Uterus (tissue), 4 donors: ENCODE measurements around the gene CCIN. TPM values are rescaled to one million over a fixed set of nuclear protein-coding genes. Genes with fewer than 3 reads are reported as not detected.
"Not testable (repeated sequence)": the region's sequence is repeated elsewhere in the genome, so short reads cannot be mapped to it uniquely, and the experiment has no call there.

Source experiments
- DNase-seq, 2 donors: peaks; one replicate each; pipeline ENCODE4 v3.0.0-alpha.2; 2019 to 2020
- H3K27ac ChIP-seq, 2 donors: fragments of 200-600 bp; sonication (generic); 1 replicate in 1 of 2; 2 replicates in 1 of 2; pipeline ENCODE4 v1.5.1; 2016 to 2018
- H3K27me3 ChIP-seq, 2 donors: fragments of 200-600 bp; sonication (generic); one replicate each; pipeline ENCODE4 v1.5.1; 2018 to 2019; ENCODE audit warnings: control low read depth in 1 of 2
- H3K36me3 ChIP-seq, 2 donors: fragments of 200-600 bp; sonication (generic); one replicate each; pipeline ENCODE4 v1.5.1; 2019; ENCODE audit warnings: control low read depth in 1 of 2
- H3K4me1 ChIP-seq, 2 donors: fragments of 200-600 bp; sonication (generic); one replicate each; pipeline ENCODE4 v1.5.1; 2018 to 2019; ENCODE audit warnings: control low read depth in 1 of 2
- H3K4me3 ChIP-seq, 2 donors: fragments of 200-600 bp; sonication (generic); 1 replicate in 1 of 2; 2 replicates in 1 of 2; pipeline ENCODE4 v1.5.1; 2018 to 2019; ENCODE audit warnings: mild to moderate bottlenecking in 1 of 2
- H3K9me3 ChIP-seq, 2 donors: fragments of 200-600 bp; sonication (generic); one replicate each; pipeline ENCODE4 v1.5.1; 2019; ENCODE audit warnings: control low read depth in 1 of 2
- POLR2A ChIP-seq, 2 donors: fragments of 450-650 bp; IDR thresholded peaks; one replicate each; pipeline ENCODE4 v1.6.1; 2016; ENCODE audit warnings: antibody characterized with exemption in 2 of 2, mild to moderate bottlenecking in 1 of 2, moderate library complexity in 1 of 2
- intact Hi-C: fragments of 100-400 bp; cut with DNase I; formaldehyde crosslinking; loops from one replicate; pipeline ENCODE4 v1.15.1; 2023; ENCODE audit warnings: low total_unique reads
- total RNA-seq, 4 donors: library from RNA; depleted of rRNA in 3 of 4; stranded (reverse); fragments of >200 nt in 3 of 4; gene quantifications; one replicate each; pipeline versions ENCODE4 v1.1.0 to v1.2.4, GENCODE V29; 2014 to 2023
- TF ChIP-seq, protein P1 (sequence below), 4 experiments: fragments of 200-600 bp in 2 of 4; fragments of 450-650 bp in 2 of 4; sonication (generic) in 2 of 4; IDR thresholded peaks; one replicate each; pipeline ENCODE4 v1.5.1; 2016 to 2019; ENCODE audit warnings: antibody characterized with exemption in 4 of 4, mild to moderate bottlenecking in 2 of 4, moderate library complexity in 1 of 4
- donor health status: DM: yes; HTN: yes; CAD: no.

Gene CCIN
- total RNA-seq, 4 donors from 2014 or later = 0.26 to 1.6 (median 0.99) TPM

- no peak overlapping the region for H3K4me3 ChIP-seq
- no peaks in the 10 kb centered on the region for H3K36me3 ChIP-seq
- H3K27ac ChIP-seq = no peak overlapping the region
- TF ChIP-seq, protein P1, sequence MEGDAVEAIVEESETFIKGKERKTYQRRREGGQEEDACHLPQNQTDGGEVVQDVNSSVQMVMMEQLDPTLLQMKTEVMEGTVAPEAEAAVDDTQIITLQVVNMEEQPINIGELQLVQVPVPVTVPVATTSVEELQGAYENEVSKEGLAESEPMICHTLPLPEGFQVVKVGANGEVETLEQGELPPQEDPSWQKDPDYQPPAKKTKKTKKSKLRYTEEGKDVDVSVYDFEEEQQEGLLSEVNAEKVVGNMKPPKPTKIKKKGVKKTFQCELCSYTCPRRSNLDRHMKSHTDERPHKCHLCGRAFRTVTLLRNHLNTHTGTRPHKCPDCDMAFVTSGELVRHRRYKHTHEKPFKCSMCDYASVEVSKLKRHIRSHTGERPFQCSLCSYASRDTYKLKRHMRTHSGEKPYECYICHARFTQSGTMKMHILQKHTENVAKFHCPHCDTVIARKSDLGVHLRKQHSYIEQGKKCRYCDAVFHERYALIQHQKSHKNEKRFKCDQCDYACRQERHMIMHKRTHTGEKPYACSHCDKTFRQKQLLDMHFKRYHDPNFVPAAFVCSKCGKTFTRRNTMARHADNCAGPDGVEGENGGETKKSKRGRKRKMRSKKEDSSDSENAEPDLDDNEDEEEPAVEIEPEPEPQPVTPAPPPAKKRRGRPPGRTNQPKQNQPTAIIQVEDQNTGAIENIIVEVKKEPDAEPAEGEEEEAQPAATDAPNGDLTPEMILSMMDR (IDR thresholded peaks at IDR 0.05) = no peak
- DNase-seq = no peak
- no peaks in the 10 kb centered on the region for H3K9me3 ChIP-seq
- no peaks in the 10 kb centered on the region for H3K4me1 ChIP-seq
- no peaks in the 10 kb centered on the region for H3K27me3 ChIP-seq
- intact Hi-C loops = no loop called here
Observed at GRCh38 chr9:36125062-36125855, 43.9 kb upstream of the CCIN start.

- H3K27me3 ChIP-seq = no peaks in the 10 kb centered on the region
- no peaks in the 10 kb centered on the region for H3K9me3 ChIP-seq
- no peaks in the 10 kb centered on the region for H3K36me3 ChIP-seq
- no peaks in the 10 kb centered on the region for H3K4me1 ChIP-seq
- DNase-seq = no peak
- H3K4me3 ChIP-seq = no peak overlapping the region
- TF ChIP-seq, protein P1 (IDR thresholded peaks at IDR 0.05) = no peak
- no peak for TF ChIP-seq POLR2A (IDR thresholded peaks at IDR 0.05)
- intact Hi-C loops = no loop called here
- no peak overlapping the region for H3K27ac ChIP-seq
Observed at GRCh38 chr9:36126016-36126730, 43.0 kb upstream of the CCIN start.

- H3K36me3 ChIP-seq = no peaks in the 10 kb centered on the region
- DNase-seq = no peak
- TF ChIP-seq, protein P1 (IDR thresholded peaks at IDR 0.05) = no peak
- no peak for TF ChIP-seq POLR2A (IDR thresholded peaks at IDR 0.05)
- H3K27ac ChIP-seq = no peak overlapping the region
- no peak overlapping the region for H3K4me3 ChIP-seq
- no peaks in the 10 kb centered on the region for H3K9me3 ChIP-seq
- H3K27me3 ChIP-seq = no peaks in the 10 kb centered on the region
- no peaks in the 10 kb centered on the region for H3K4me1 ChIP-seq
- intact Hi-C loops = no loop called here
Observed at GRCh38 chr9:36127652-36128244, 41.4 kb upstream of the CCIN start.

DNA sequence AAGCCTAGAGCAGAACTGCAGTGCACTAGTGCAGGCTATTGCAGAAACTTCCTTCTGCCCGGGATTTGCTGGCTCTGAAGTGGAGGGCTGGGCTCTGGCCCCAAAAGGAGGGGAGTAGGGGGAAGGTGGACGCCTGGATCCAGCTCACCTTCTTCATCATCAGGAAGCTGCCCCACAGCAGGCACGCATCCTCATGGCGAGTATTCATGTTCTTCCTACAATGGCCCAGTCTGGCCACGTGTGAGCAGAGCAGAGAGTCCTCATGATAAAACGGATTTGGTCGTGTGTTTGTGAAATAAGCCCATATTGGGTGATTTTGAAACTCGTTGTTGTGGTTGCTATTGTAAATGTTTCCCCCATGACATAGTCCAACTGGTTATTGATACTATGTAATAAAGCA is 40.8 kb upstream of the CCIN start:
- Histone ChIP-seq H3K9me3 (no peaks in the 10 kb centered on the region), H3K4me3 (no peak overlapping the region), H3K27ac (no peak overlapping the region), H3K36me3 (no peaks in the 10 kb centered on the region), H3K4me1 (no peaks in the 10 kb centered on the region), H3K27me3 (no peaks in the 10 kb centered on the region)
- DNase-seq = no peak
- intact Hi-C loops = no loop called here
- TF ChIP-seq POLR2A (IDR thresholded peaks at IDR 0.05) = no peak
- TF ChIP-seq, protein P1 (IDR thresholded peaks at IDR 0.05) = no peak

GRCh38 chr9:36129139-36129538 is 40.0 kb upstream of the CCIN start:
- no peak overlapping the region for H3K27ac ChIP-seq
- no peaks in the 10 kb centered on the region for H3K9me3 ChIP-seq
- H3K4me3 ChIP-seq = no peak overlapping the region
- intact Hi-C loops = no loop called here
- no peaks in the 10 kb centered on the region for H3K4me1 ChIP-seq
- DNase-seq = no peak
- H3K36me3 ChIP-seq = no peaks in the 10 kb centered on the region
- no peaks in the 10 kb centered on the region for H3K27me3 ChIP-seq
- TF ChIP-seq POLR2A (IDR thresholded peaks at IDR 0.05) = no peak
- TF ChIP-seq, protein P1 (IDR thresholded peaks at IDR 0.05) = no peak

DNA sequence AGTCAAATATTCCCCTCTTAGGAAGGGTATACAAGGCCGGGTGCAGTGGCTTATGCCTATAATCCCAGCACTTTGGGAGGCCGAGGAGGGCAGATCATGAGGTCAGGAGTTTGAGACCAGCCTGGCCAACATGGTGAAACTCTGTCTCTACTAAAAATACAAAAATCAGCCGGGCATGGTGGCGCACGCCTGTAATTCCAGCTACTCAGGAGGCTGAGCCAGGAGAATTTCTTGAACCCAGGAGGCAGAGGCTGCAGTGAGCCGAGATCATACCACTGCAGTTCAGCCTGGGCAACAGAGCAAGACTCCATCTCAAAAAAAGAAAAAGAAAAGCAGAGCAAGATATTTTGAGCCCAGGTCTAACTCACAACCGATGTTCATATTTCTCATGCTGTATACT is 37.5 kb upstream of the CCIN start:
- H3K4me3 ChIP-seq, H3K27ac ChIP-seq, DNase-seq, intact Hi-C loops, H3K4me1 ChIP-seq, H3K27me3 ChIP-seq, H3K36me3 ChIP-seq, H3K9me3 ChIP-seq: not testable (repeated sequence)
